ENCODE data around the gene VAV3. TPM values are rescaled to one million over a fixed set of nuclear protein-coding genes. Genes with fewer than 3 reads are reported as not detected.

Gene VAV3
- polyA plus RNA-seq, 1 donor (not counting 4 experiments of a cell fraction or from before 2014, with no cell fraction given) = 19.6 TPM

DNA sequence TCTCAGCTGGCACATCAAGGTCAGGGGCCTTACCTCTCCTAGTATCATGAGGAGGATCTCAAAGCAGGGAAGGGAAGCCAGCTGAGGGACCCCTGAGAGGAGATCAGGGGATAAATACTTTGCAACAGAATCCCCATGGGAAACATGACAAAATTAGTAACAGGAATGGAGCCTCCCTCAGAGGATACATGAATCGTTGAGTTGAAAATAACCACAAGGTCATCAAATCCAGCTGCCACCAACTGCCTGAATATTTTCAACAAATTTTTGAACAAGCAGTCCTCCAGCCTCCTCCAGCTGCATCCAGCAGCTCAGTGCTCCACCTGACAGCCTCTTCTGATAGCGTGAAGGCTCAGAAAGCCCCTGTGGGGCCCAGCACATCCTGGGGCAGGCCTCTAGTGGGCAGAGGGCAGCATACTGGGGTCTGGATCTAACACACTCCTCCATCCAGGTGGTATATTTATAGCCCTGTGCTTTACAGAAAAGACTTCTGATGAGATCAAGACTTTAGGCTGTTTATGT lies 419.9 kb downstream of the VAV3 start:
- no peak overlapping the region for H3K4me2 ChIP-seq (ENCODE audit: control insufficient read depth, extremely low read depth, insufficient read depth, low read depth, low read length)

DNA sequence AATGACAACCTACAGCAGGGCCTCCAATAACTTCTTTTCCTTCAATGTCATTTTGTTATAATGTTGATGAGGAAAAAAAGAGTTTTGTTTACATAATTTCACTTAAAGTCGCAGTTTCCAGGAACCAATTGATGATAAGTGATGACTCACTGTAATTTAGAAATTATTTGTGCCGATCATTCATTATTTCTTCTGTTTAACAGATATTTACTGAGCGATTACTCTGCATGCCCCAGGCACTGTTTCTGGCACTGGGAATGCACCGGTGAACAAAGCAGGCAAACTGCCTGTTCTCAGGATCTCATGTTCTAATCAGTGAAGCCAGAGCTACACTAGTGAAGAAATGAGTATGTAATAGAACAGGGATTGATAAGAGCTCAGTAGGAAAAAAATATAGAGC lies 420.7 kb downstream of the VAV3 start:
- H3K79me2 ChIP-seq (ENCODE audit: control insufficient read depth, insufficient read depth, low read length) = no peaks in the 10 kb centered on the region
- DNase-seq (ENCODE audit: low read depth, low spot score) (no peak), FAIRE-seq (peak; percentile 13)
- peaks cover 17% of the 10 kb centered on the region for H3K4me1 ChIP-seq (ENCODE audit: control insufficient read depth, extremely low read depth, insufficient read depth, low read length)
- H3K4me2 ChIP-seq (ENCODE audit: control insufficient read depth, extremely low read depth, insufficient read depth, low read depth, low read length) = no peak overlapping the region
- H3K9me1 ChIP-seq (ENCODE audit: control insufficient read depth, extremely low read depth, insufficient read depth, low read length) = no peaks in the 10 kb centered on the region
- no peak overlapping the region for H2AFZ ChIP-seq (ENCODE audit: control insufficient read depth, low read length)
- no peaks in the 10 kb centered on the region for H4K20me1 ChIP-seq (ENCODE audit: control insufficient read depth, extremely low read depth, insufficient read depth, low read length)
- no peak overlapping the region for H3K9ac ChIP-seq (ENCODE audit: control insufficient read depth, extremely low read depth, insufficient read depth, low read length)
- no peak overlapping the region for H3K4me3 ChIP-seq (ENCODE audit: control insufficient read depth in 2 of 3, extremely low read depth in 1 of 3, insufficient read depth in 2 of 3, low read depth in 1 of 3, low read length in 3 of 3)
- H3K36me3 ChIP-seq (ENCODE audit: control insufficient read depth in 2 of 2, extremely low read depth in 1 of 2, insufficient read depth in 2 of 2, low read length in 2 of 2) = no peaks in the 10 kb centered on the region
- dilution Hi-C loops (cut with MboI; ENCODE audit: extremely low pct_ligation_motif_present, low sequenced_read_pairs) = no loop called here
- TF ChIP-seq, protein P1, sequence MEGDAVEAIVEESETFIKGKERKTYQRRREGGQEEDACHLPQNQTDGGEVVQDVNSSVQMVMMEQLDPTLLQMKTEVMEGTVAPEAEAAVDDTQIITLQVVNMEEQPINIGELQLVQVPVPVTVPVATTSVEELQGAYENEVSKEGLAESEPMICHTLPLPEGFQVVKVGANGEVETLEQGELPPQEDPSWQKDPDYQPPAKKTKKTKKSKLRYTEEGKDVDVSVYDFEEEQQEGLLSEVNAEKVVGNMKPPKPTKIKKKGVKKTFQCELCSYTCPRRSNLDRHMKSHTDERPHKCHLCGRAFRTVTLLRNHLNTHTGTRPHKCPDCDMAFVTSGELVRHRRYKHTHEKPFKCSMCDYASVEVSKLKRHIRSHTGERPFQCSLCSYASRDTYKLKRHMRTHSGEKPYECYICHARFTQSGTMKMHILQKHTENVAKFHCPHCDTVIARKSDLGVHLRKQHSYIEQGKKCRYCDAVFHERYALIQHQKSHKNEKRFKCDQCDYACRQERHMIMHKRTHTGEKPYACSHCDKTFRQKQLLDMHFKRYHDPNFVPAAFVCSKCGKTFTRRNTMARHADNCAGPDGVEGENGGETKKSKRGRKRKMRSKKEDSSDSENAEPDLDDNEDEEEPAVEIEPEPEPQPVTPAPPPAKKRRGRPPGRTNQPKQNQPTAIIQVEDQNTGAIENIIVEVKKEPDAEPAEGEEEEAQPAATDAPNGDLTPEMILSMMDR (optimal IDR thresholded peaks at IDR 0.05 in 1 of 3, IDR thresholded peaks at IDR 0.05 in 1 of 3, conservative IDR thresholded peaks at IDR 0.05 in 1 of 3; ENCODE audit: extremely low read depth in 1 of 3, insufficient read depth in 2 of 3, low read length in 3 of 3) = no peak
- TF ChIP-seq EZH2 (IDR thresholded peaks at IDR 0.05; ENCODE audit: low read length) = no peak
- no peaks in the 10 kb centered on the region for H3K27me3 ChIP-seq (ENCODE audit: control insufficient read depth, extremely low read depth, insufficient read depth, low read length)
- no peaks in the 10 kb centered on the region for H3K9me3 ChIP-seq (ENCODE audit: control insufficient read depth, low read depth, low read length)
- no peak overlapping the region for H3K27ac ChIP-seq (ENCODE audit: control insufficient read depth, insufficient read depth, low read length)

More for the DNA sequence above, 419.9 kb downstream of the VAV3 start:
- H3K4me1 ChIP-seq (ENCODE audit: control insufficient read depth, extremely low read depth, insufficient read depth, low read length) = peaks cover 17% of the 10 kb centered on the region
- DNase-seq (ENCODE audit: low read depth, low spot score) = no peak
- no peaks in the 10 kb centered on the region for H3K9me3 ChIP-seq (ENCODE audit: control insufficient read depth, low read depth, low read length)
- no peaks in the 10 kb centered on the region for H4K20me1 ChIP-seq (ENCODE audit: control insufficient read depth, extremely low read depth, insufficient read depth, low read length)
- TF ChIP-seq, protein P1 (optimal IDR thresholded peaks at IDR 0.05 in 1 of 3, IDR thresholded peaks at IDR 0.05 in 1 of 3, conservative IDR thresholded peaks at IDR 0.05 in 1 of 3; ENCODE audit: extremely low read depth in 1 of 3, insufficient read depth in 2 of 3, low read length in 3 of 3) = no peak
- TF ChIP-seq EZH2 (IDR thresholded peaks at IDR 0.05; ENCODE audit: low read length) = no peak
- FAIRE-seq = no peak
- H3K27ac ChIP-seq (ENCODE audit: control insufficient read depth, insufficient read depth, low read length) = no peak overlapping the region
- dilution Hi-C loops (cut with MboI; ENCODE audit: extremely low pct_ligation_motif_present, low sequenced_read_pairs) = no loop called here
- H3K27me3 ChIP-seq (ENCODE audit: control insufficient read depth, extremely low read depth, insufficient read depth, low read length) = no peaks in the 10 kb centered on the region
- no peaks in the 10 kb centered on the region for H3K79me2 ChIP-seq (ENCODE audit: control insufficient read depth, insufficient read depth, low read length)
- H2AFZ ChIP-seq (ENCODE audit: control insufficient read depth, low read length) = no peak overlapping the region
- H3K9me1 ChIP-seq (ENCODE audit: control insufficient read depth, extremely low read depth, insufficient read depth, low read length) = no peaks in the 10 kb centered on the region
- H3K36me3 ChIP-seq (ENCODE audit: control insufficient read depth in 2 of 2, extremely low read depth in 1 of 2, insufficient read depth in 2 of 2, low read length in 2 of 2) = no peaks in the 10 kb centered on the region
- no peak overlapping the region for H3K9ac ChIP-seq (ENCODE audit: control insufficient read depth, extremely low read depth, insufficient read depth, low read length)
- no peak overlapping the region for H3K4me3 ChIP-seq (ENCODE audit: control insufficient read depth in 2 of 3, extremely low read depth in 1 of 3, insufficient read depth in 2 of 3, low read depth in 1 of 3, low read length in 3 of 3)
